Measurements from ENCODE around the gene PTH1R.

DNA sequence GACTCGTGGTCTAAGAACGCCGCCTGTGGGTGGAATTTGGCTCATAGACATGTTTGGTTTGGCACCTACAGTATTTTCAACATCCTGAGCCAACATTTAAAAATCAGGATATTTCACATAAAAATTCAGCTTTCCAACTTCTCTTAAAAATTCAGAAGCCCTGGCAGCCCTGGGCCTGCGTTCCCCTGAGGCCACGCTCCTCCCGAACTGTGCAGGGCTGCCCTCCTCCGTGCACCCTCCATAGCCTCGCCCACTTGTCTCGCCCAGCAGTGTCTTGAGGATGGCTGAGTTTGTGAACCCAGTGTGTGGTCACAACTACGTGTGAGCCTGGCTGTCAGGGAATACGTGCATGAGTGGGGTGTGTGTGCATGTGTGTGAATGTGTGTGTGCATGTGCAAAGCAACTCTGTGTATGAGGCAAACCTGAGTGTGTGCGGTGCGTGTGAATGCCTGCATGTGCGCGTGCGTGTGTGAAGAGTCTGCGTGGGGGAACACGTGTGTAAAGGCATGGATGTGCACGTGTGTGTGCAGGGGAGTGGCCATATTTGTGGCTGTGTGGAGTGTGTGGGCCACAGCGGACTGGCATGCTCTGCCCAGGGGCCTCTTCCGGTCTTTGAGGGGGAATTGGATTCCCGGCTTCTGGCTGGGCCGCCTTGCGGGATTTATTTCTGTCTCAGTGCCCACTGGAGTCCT, 30.9 kb downstream of the PTH1R start:
- no peak for TF ChIP-seq POLR2AphosphoS5 (IDR thresholded peaks at IDR 0.05)
- peak in 1 of 6 experiments; percentile 28 for TF ChIP-seq CTCF (IDR thresholded peaks at IDR 0.05)
- no peak for TF ChIP-seq POLR2A (IDR thresholded peaks at IDR 0.05)
- TF ChIP-seq EP300 (IDR thresholded peaks at IDR 0.05), result no peak

Measured in upper lobe of left lung (tissue), 4 donors.